MCF 10A (cell line): Measurements from ENCODE around the gene NME4. TPM values are rescaled to one million over a fixed set of nuclear protein-coding genes. Genes with fewer than 3 reads are reported as not detected.
A peak's percentile ranks its signal among the peaks of the same experiment; 100 is the strongest.

Source experiments
- BruUV-seq: library from RNA; stranded (reverse); fragments of 400-500 nt; replicated peaks from 2 replicates; lab custom pipeline; 2021; lab: Mats Ljungman, UMichigan
- CTCF ChIA-PET: fragments of 300-600 bp; sonication (Branson Sonifier 250); formaldehyde crosslinking; extraction: SDS; loops from one replicate; lab custom pipeline; 2021; ENCODE audit warnings: antibody characterized with exemption, inconsistent platforms; lab: Yijun Ruan, JAX
- POLR2A ChIA-PET: fragments of 300-600, 350-650 bp; sonication (Branson Sonifier 250); formaldehyde crosslinking; extraction: SDS; loops from one replicate; lab custom pipeline; 2020; ENCODE audit warnings: antibody characterized with exemption, inconsistent platforms; lab: Yijun Ruan, JAX
- DNase-seq: peaks from one replicate; pipeline ENCODE4 v3.0.0-alpha.2; 2018; ENCODE audit not compliant: unreplicated experiment
- H3K27ac Mint-ChIP-seq: one replicate; pipeline ENCODE4 v1.8.0; 2022; ENCODE audit warnings: mild to moderate bottlenecking, low read depth, mixed read lengths; ENCODE audit not compliant: unreplicated experiment
- H3K27me3 Mint-ChIP-seq: one replicate; pipeline ENCODE4 v1.8.0; 2022; ENCODE audit warnings: mixed read lengths; ENCODE audit not compliant: insufficient read depth, unreplicated experiment
- H3K36me3 Mint-ChIP-seq: one replicate; pipeline ENCODE4 v1.8.0; 2022; ENCODE audit warnings: mild to moderate bottlenecking, moderate library complexity, mixed read lengths; ENCODE audit not compliant: insufficient read depth, unreplicated experiment
- H3K4me1 Mint-ChIP-seq: one replicate; pipeline ENCODE4 v1.8.0; 2022; ENCODE audit warnings: mixed read lengths; ENCODE audit not compliant: insufficient read depth, unreplicated experiment
- H3K4me3 Mint-ChIP-seq: one replicate; pipeline ENCODE4 v1.8.0; 2022; ENCODE audit warnings: mild to moderate bottlenecking, moderate library complexity, mixed read lengths; ENCODE audit not compliant: unreplicated experiment
- H3K9me3 Mint-ChIP-seq: one replicate; pipeline ENCODE4 v1.8.0; 2022; ENCODE audit warnings: mixed read lengths; ENCODE audit not compliant: unreplicated experiment
- intact Hi-C: fragments of 100-400 bp; cut with micrococcal nuclease; formaldehyde crosslinking; loops from 2 replicates; pipeline ENCODE4 v1.14.1; 2022
- total RNA-seq: library from RNA; stranded (reverse); gene quantifications from 2 replicates; pipeline ENCODE4 v1.2.3, GENCODE V29; 2022
- TF ChIP-seq, protein P1 (sequence below): fragments of 200-600 bp; IDR thresholded peaks from one replicate; pipeline ENCODE4 v1.8.0; 2022; ENCODE audit warnings: antibody characterized with exemption, mild to moderate bottlenecking; ENCODE audit not compliant: unreplicated experiment

Gene NME4
- total RNA-seq, 1 experiment from 2014 or later: 76.8 TPM

DNA sequence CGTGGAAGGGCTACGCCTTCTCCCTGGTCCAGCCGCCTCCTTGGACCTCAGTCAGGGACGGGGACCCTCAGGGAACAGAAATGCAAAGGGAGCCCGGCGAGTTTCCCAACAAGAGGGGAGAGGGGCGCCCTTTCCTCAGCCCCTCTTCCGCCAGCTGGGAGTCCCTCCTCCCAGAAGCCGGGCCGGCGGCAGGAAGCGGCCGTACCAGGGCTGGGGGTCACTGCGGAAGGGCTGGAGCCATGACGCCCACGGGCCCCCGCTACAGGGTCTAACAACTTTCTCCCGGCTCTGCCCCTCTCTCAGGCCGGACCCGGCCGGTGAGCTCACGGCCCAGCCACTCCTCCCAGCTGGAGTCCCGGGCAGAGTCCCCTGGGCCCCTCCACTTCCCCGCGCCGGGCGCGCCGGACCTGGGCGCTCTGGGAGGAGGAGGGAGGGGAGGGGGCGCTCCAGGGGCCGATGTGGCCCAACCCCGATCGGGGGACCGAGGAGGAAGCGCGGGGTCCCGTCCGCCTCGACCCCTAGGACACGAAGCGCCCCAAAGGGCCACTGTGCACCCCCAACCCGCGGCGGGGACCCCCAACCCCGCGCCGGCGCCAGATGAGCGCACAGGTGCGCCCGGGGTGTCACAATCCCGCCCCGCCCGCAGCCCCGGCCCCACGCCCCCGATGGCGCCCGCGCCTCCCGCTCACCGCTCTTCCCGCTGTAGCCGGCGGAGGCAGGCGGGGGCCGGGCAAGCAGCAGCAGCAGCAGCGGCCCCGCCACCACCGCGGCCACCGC is 15.8 kb upstream of the NME4 start:
- CTCF ChIA-PET: no interaction called here
- no TSS peak for BruUV-seq
- Mint-ChIP-seq H3K27me3 (no peaks in the 10 kb centered on the region), H3K4me3 (peak overlapping the region; percentile 72), H3K9me3 (no peaks in the 10 kb centered on the region), H3K36me3 (peaks cover 16% of the 10 kb centered on the region), H3K4me1 (peaks cover 6% of the 10 kb centered on the region), H3K27ac (no peak overlapping the region)
- TF ChIP-seq, protein P1, sequence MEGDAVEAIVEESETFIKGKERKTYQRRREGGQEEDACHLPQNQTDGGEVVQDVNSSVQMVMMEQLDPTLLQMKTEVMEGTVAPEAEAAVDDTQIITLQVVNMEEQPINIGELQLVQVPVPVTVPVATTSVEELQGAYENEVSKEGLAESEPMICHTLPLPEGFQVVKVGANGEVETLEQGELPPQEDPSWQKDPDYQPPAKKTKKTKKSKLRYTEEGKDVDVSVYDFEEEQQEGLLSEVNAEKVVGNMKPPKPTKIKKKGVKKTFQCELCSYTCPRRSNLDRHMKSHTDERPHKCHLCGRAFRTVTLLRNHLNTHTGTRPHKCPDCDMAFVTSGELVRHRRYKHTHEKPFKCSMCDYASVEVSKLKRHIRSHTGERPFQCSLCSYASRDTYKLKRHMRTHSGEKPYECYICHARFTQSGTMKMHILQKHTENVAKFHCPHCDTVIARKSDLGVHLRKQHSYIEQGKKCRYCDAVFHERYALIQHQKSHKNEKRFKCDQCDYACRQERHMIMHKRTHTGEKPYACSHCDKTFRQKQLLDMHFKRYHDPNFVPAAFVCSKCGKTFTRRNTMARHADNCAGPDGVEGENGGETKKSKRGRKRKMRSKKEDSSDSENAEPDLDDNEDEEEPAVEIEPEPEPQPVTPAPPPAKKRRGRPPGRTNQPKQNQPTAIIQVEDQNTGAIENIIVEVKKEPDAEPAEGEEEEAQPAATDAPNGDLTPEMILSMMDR: no peak
- POLR2A ChIA-PET: interaction anchor here (0.7 to 1.0 kb wide), 3 partner anchors 10 to 405 kb away, joined by 3 to 7 read pairs (median 3); partner anchors contain the start of gene MRPL28
- no peak for DNase-seq
- intact Hi-C loops: no loop called here

DNA sequence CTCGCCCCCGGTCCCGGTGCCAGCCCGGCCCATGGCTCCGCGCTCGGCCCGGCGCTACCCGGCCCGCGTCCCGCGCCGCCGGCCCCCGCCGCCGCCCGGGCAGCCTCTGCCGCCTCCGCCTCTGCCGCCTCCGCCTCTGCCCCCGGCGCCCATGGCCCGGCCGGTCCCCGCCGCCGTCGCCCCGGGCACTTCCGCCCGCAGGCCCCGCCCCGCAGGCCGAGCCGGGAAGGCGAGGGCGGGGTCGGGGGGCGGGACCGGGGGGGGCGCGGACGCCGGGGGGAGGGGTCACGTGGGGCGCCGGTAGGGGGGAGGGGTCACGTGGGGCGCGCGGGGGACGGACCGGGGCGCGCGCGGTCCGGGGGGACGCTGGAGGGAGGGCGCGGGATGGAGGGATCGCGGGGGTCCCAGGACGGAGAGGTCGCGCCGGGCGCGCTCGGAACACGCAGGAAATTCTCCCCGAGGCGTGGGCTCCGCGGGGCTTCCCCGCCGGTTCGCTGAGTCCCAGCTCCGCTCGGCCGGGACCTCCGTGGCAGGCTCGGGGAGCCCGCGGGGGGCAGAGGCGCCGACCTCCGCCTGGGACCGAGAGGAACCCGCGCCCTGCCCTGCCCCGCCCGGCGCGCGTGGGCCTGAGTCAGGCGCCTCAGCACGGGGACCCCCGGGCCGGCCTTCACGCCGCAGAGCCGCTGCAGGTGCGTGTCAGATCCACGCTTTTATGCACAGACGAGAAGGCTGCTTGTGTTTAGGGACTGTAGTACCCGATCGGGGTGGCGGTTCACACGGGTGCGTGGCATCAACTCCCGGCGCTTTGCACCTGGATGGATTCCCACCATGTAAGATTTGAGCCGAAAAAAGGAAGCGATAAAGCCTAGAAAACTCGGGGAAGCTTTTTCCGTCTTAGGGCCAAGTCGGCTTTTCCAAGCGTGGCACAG is 14.9 kb upstream of the NME4 start, which contains the start of gene PGAP6:
Gene PGAP6 (minus strand): TSS at position 190 of the 929 bp plus-strand sequence. CDS start 157 bp downstream, at position 33.
- POLR2A ChIA-PET: interaction anchor here (0.6 to 2.3 kb wide), 9 partner anchors 11 to 314 kb away, joined by 3 to 8 read pairs (median 3); partner anchors contain the start of genes CAPN15, DECR2, MRPL28 and RAB11FIP3
- H3K36me3 Mint-ChIP-seq: peaks cover 12% of the 10 kb centered on the region
- no peaks in the 10 kb centered on the region for H3K9me3 Mint-ChIP-seq
- BruUV-seq: no TSS peak
- peak within 1 kb of the TSS; percentile 72 for H3K4me3 Mint-ChIP-seq
- no peaks in the 10 kb centered on the region for H3K27me3 Mint-ChIP-seq
- DNase-seq: peak; percentile 41
- peaks cover 6% of the 10 kb centered on the region for H3K4me1 Mint-ChIP-seq
- TF ChIP-seq, protein P1: no peak
- intact Hi-C loops: no loop called here
- H3K27ac Mint-ChIP-seq: no peak within 1 kb of the TSS
- CTCF ChIA-PET: no interaction called here

DNA sequence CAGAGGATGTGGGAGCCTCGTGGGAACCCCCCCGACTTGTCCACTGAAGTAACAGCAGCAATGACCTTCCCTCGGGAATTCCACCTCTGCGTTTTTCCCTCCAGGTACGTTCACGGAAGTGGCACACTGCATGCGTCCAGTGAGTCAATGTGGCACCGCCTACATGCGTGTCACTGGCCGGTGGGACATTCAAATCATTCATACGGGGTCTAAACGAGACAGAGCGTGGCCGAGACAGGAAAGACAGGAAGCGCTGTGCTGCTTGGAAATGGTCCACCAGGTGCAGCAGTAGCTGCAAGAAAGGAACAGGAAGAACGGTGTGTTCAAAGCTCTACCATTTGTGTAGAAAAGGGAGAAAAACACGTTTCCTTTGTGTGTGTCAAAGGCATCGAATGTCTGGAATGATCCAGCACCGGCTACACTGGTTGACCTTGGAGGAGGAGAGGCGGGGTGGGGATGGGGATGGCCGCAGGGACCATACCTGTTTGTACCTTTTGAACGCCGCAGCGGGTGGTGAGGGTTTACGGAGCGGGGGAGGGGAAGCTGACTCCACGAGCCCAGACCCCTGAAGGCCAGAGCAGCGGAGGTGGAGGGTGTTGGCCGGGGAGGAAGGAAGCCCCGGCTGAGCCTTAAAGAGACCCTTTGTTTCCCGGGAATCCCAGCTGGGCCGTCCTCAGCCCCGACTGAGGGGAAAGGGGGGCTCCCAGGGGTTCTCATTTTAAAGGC is 13.5 kb upstream of the NME4 start:
- no TSS peak for BruUV-seq
- intact Hi-C loops: no loop called here
- Mint-ChIP-seq H3K9me3 (no peaks in the 10 kb centered on the region), H3K4me3 (peak overlapping the region; percentile 72), H3K4me1 (peaks cover 6% of the 10 kb centered on the region), H3K27ac (no peak overlapping the region), H3K36me3 (peaks cover 9% of the 10 kb centered on the region), H3K27me3 (no peaks in the 10 kb centered on the region)
- ChIA-PET CTCF (interaction anchor here (0.5 to 0.6 kb wide), 2 partner anchors 12 to 187 kb away, joined by 4 read pairs; no protein-coding TSS in a partner anchor), POLR2A (interaction anchor here (0.7 to 2.3 kb wide), 9 partner anchors 12 to 154 kb away, joined by 3 to 8 read pairs (median 3); partner anchors contain the start of genes CAPN15, DECR2, LUC7L and MRPL28)
- DNase-seq: peak; percentile 51
- TF ChIP-seq, protein P1: no peak
